Keratinocyte (primary cell): Measurements from ENCODE around the gene ROS1. TPM values are rescaled to one million over a fixed set of nuclear protein-coding genes. Genes with fewer than 3 reads are reported as not detected.

ENCODE experiments used
- DNase-seq: peaks from one replicate; pipeline ENCODE4 v3.0.0-alpha.2; 2011; ENCODE audit warnings: low read depth, missing footprints, low spot score
- FAIRE-seq: peaks from 2 replicates; lab custom pipeline; 2011; peaks lifted over from hg19 to GRCh38; lab: Jason Lieb, UNC
- H2AFZ ChIP-seq: 2 replicates; pipeline ENCODE4 v1.6.0; 2012; ENCODE audit warnings: low read length, control low read depth, inconsistent platforms; ENCODE audit not compliant: control insufficient read depth
- H3K27ac ChIP-seq: 2 replicates; pipeline ENCODE4 v1.5.1; 2011; ENCODE audit warnings: low read length; ENCODE audit not compliant: control insufficient read depth, insufficient read depth
- H3K27me3 ChIP-seq: 3 replicates; pipeline ENCODE4 v1.6.0; 2011; ENCODE audit warnings: low read length; ENCODE audit not compliant: control insufficient read depth, insufficient read depth; ENCODE audit errors: extremely low read depth
- H3K36me3 ChIP-seq, 2 experiments: 2 replicates in 1 of 2; 3 replicates in 1 of 2; pipeline ENCODE4 v1.5.1; 2011; ENCODE audit warnings: low read length in 2 of 2, mild to moderate bottlenecking in 1 of 2; ENCODE audit not compliant: control insufficient read depth in 2 of 2, insufficient read depth in 2 of 2; ENCODE audit errors: extremely low read depth in 1 of 2
- H3K4me1 ChIP-seq: 3 replicates; pipeline ENCODE4 v1.5.1; 2011; ENCODE audit warnings: low read length; ENCODE audit not compliant: control insufficient read depth, insufficient read depth; ENCODE audit errors: extremely low read depth
- H3K4me2 ChIP-seq: 3 replicates; pipeline ENCODE4 v1.6.0; 2011; ENCODE audit warnings: low read depth, low read length; ENCODE audit not compliant: control insufficient read depth, insufficient read depth; ENCODE audit errors: extremely low read depth
- H3K4me3 ChIP-seq, 3 experiments: fragments of 200-600 bp in 1 of 3; sonication (generic) in 1 of 3; 2 replicates in 2 of 3; 3 replicates in 1 of 3; pipeline ENCODE4 v1.5.1; 2011 to 2016; ENCODE audit warnings: low read length in 3 of 3, mild to moderate bottlenecking in 3 of 3, control low read depth in 2 of 3, inconsistent platforms in 1 of 3, low read depth in 1 of 3, mixed read lengths in 1 of 3, mixed run types in 1 of 3, moderate library complexity in 1 of 3; ENCODE audit not compliant: control insufficient read depth in 2 of 3, insufficient read depth in 2 of 3; ENCODE audit errors: extremely low read depth in 1 of 3
- H3K79me2 ChIP-seq: 2 replicates; pipeline ENCODE4 v1.6.0; 2012; ENCODE audit warnings: low read length; ENCODE audit not compliant: control insufficient read depth, insufficient read depth
- H3K9ac ChIP-seq: 3 replicates; pipeline ENCODE4 v1.6.0; 2011; ENCODE audit warnings: low read length; ENCODE audit not compliant: control insufficient read depth, insufficient read depth; ENCODE audit errors: extremely low read depth
- H3K9me1 ChIP-seq: 3 replicates; pipeline ENCODE4 v1.6.0; 2011; ENCODE audit warnings: low read length; ENCODE audit not compliant: control insufficient read depth, insufficient read depth; ENCODE audit errors: extremely low read depth
- H3K9me3 ChIP-seq: 2 replicates; pipeline ENCODE4 v1.5.1; 2012; ENCODE audit warnings: low read depth, low read length; ENCODE audit not compliant: control insufficient read depth
- H4K20me1 ChIP-seq: 3 replicates; pipeline ENCODE4 v1.6.0; 2011; ENCODE audit warnings: low read length; ENCODE audit not compliant: control insufficient read depth, insufficient read depth; ENCODE audit errors: extremely low read depth
- CTCF ChIP-seq, 3 experiments: IDR thresholded peaks in 1 of 3; conservative IDR thresholded peaks in 1 of 3; optimal IDR thresholded peaks in 1 of 3; 2 replicates in 2 of 3; 3 replicates in 1 of 3; pipeline versions ENCODE3 to v1.5.1; 2011; ENCODE audit warnings: low read length in 3 of 3, mild to moderate bottlenecking in 3 of 3, moderate library complexity in 2 of 3, control low read depth in 1 of 3, inconsistent platforms in 1 of 3; ENCODE audit not compliant: insufficient read depth in 2 of 3; ENCODE audit errors: extremely low read depth in 1 of 3
- EZH2 ChIP-seq: IDR thresholded peaks from one replicate; pipeline ENCODE4 v1.6.1; 2012; ENCODE audit warnings: inconsistent platforms, mild to moderate bottlenecking, low read length, moderate library complexity
- dilution Hi-C: fragments of 300-500 bp; cut with MboI; formaldehyde crosslinking; loops from one replicate; pipeline ENCODE4 v1.7.0; 2020; ENCODE audit warnings: low sequenced_read_pairs; ENCODE audit not compliant: extremely low pct_ligation_motif_present
- polyA plus RNA-seq, 5 experiments: library from polyadenylated mRNA; depleted of rRNA in 3 of 5; stranded (reverse) in 3 of 5; stranded (forward) in 1 of 5; unstranded in 1 of 5; fragments of >200 nt; gene quantifications; 1 replicate in 1 of 5; 2 replicates in 3 of 5; 3 replicates in 1 of 5; pipeline versions ENCODE4 v1.2.1 to v1.2.3, GENCODE V29; 2011 to 2012; ENCODE audit warnings: missing spikeins in 2 of 5, low read depth in 1 of 5, low replicate concordance in 1 of 5

ROS1 gene
- polyA plus RNA-seq, 1 donor (not counting 4 experiments of a cell fraction or from before 2014, with no cell fraction given) = 0.16 TPM

- DNase-seq = no peak
- TF ChIP-seq CTCF (optimal IDR thresholded peaks at IDR 0.05 in 1 of 3, IDR thresholded peaks at IDR 0.05 in 1 of 3, conservative IDR thresholded peaks at IDR 0.05 in 1 of 3; ENCODE audit: extremely low read depth in 1 of 3, insufficient read depth in 2 of 3, low read length in 3 of 3) (no peak), EZH2 (no peak)
- Histone ChIP-seq H3K79me2 (no peaks in the 10 kb centered on the region), H4K20me1 (no peaks in the 10 kb centered on the region), H3K27ac (no peak overlapping the region), H2AFZ (no peak overlapping the region), H3K4me2 (no peak overlapping the region), H3K4me3 (no peak overlapping the region), H3K9me1 (no peaks in the 10 kb centered on the region), H3K9ac (no peak overlapping the region), H3K4me1 (no peaks in the 10 kb centered on the region), H3K9me3 (no peaks in the 10 kb centered on the region), H3K36me3 (no peaks in the 10 kb centered on the region), H3K27me3 (no peaks in the 10 kb centered on the region)
- FAIRE-seq = no peak
- dilution Hi-C loops = no loop called here
Observed at GRCh38 chr6:117381749-117382148, 44.0 kb downstream of the ROS1 start.

GRCh38 chr6:117380298-117380697 is 45.4 kb downstream of the ROS1 start:
- dilution Hi-C loops = no loop called here
- FAIRE-seq = no peak

More at GRCh38 chr6:117380298-117380697, 45.4 kb downstream of the ROS1 start:
- Histone ChIP-seq H3K79me2 (no peaks in the 10 kb centered on the region), H3K27me3 (no peaks in the 10 kb centered on the region), H3K9ac (no peak overlapping the region), H4K20me1 (no peaks in the 10 kb centered on the region), H3K4me1 (no peaks in the 10 kb centered on the region), H3K36me3 (no peaks in the 10 kb centered on the region), H3K9me3 (no peaks in the 10 kb centered on the region), H3K4me3 (no peak overlapping the region), H3K9me1 (no peaks in the 10 kb centered on the region), H3K4me2 (no peak overlapping the region), H3K27ac (no peak overlapping the region), H2AFZ (no peak overlapping the region)
- no peak for DNase-seq
- no peak for TF ChIP-seq EZH2
- no peak for TF ChIP-seq CTCF (optimal IDR thresholded peaks at IDR 0.05 in 1 of 3, IDR thresholded peaks at IDR 0.05 in 1 of 3, conservative IDR thresholded peaks at IDR 0.05 in 1 of 3; ENCODE audit: extremely low read depth in 1 of 3, insufficient read depth in 2 of 3, low read length in 3 of 3)
